GM23248 (cell line): ENCODE data around the gene FAM210B. TPM values are rescaled to one million over a fixed set of nuclear protein-coding genes. Genes with fewer than 3 reads are reported as not detected.

Experiments used
- DNase-seq: peaks from one replicate; pipeline ENCODE4 v3.0.0-alpha.2; 2015
- H2AFZ ChIP-seq: fragments of 200-600 bp; sonication (generic); 2 replicates; pipeline ENCODE4 v1.6.1; 2016; ENCODE audit warnings: antibody characterized with exemption
- H3F3A ChIP-seq: fragments of 200-600 bp; sonication (generic); 2 replicates; pipeline ENCODE4 v1.6.1; 2016; ENCODE audit warnings: mild to moderate bottlenecking, antibody characterized with exemption, mixed run types; ENCODE audit not compliant: insufficient read depth
- H3K27ac ChIP-seq: fragments of 200-600 bp; sonication (generic); 2 replicates; pipeline ENCODE4 v1.5.1; 2016; ENCODE audit warnings: mild to moderate bottlenecking
- H3K27me3 ChIP-seq: fragments of 200-600 bp; sonication (generic); replicated peaks from 2 replicates; pipeline ENCODE4 v1.6.1; 2016; ENCODE audit warnings: mild to moderate bottlenecking; ENCODE audit not compliant: insufficient read depth
- H3K36me3 ChIP-seq: fragments of 200-600 bp; sonication (generic); 2 replicates; pipeline ENCODE4 v1.6.1; 2016; ENCODE audit warnings: low read depth, mild to moderate bottlenecking
- H3K4me1 ChIP-seq: fragments of 200-600 bp; sonication (generic); 2 replicates; pipeline ENCODE4 v1.6.1; 2016; ENCODE audit warnings: mild to moderate bottlenecking; ENCODE audit not compliant: insufficient read depth
- H3K4me2 ChIP-seq: fragments of 200-600 bp; sonication (generic); one replicate; pipeline ENCODE4 v1.6.1; 2016; ENCODE audit warnings: mild to moderate bottlenecking; ENCODE audit not compliant: unreplicated experiment
- H3K4me3 ChIP-seq: fragments of 200-600 bp; sonication (generic); 2 replicates; pipeline ENCODE4 v1.5.1; 2016; ENCODE audit warnings: mild to moderate bottlenecking
- H3K79me2 ChIP-seq: fragments of 200-600 bp; sonication (generic); 2 replicates; pipeline ENCODE4 v1.6.1; 2016; ENCODE audit warnings: mild to moderate bottlenecking; ENCODE audit not compliant: insufficient read depth
- H3K9ac ChIP-seq: fragments of 200-600 bp; sonication (generic); 2 replicates; pipeline ENCODE4 v1.6.1; 2016; ENCODE audit warnings: mild to moderate bottlenecking
- H3K9me2 ChIP-seq: fragments of 200-600 bp; sonication (generic); 2 replicates; pipeline ENCODE4 v1.6.1; 2016; ENCODE audit warnings: mixed run types, mild to moderate bottlenecking, moderate library complexity; ENCODE audit not compliant: insufficient read depth
- H3K9me3 ChIP-seq: fragments of 200-600 bp; sonication (generic); one replicate; pipeline ENCODE4 v1.6.1; 2017; ENCODE audit warnings: low read depth
- H4K20me1 ChIP-seq: fragments of 200-600 bp; sonication (generic); 2 replicates; pipeline ENCODE4 v1.6.0; 2016; ENCODE audit not compliant: insufficient read depth
- EZH2 ChIP-seq: fragments of 200-600 bp; sonication (generic); IDR thresholded peaks from 2 replicates; pipeline ENCODE4 v1.6.1; 2018; ENCODE audit warnings: antibody characterized with exemption, mild to moderate bottlenecking; ENCODE audit not compliant: insufficient read depth, poor library complexity, severe bottlenecking
- EZH2phosphoT487 ChIP-seq: fragments of 200-600 bp; sonication (generic); IDR thresholded peaks from 2 replicates; pipeline ENCODE4 v1.6.1; 2018; ENCODE audit warnings: antibody characterized with exemption, moderate library complexity, mild to moderate bottlenecking, low read depth; ENCODE audit not compliant: insufficient read depth
- WGBS, 2 experiments: methylation state at CpG; one replicate each; pipeline ENCODE4 v1.1.6; 2015 to 2017; ENCODE audit warnings: low lambda C conversion rate in 2 of 2, low coverage in 1 of 2; ENCODE audit errors: missing lambda C conversion rate in 2 of 2; 5-methylcytosine and 5-hydroxymethylcytosine counted together
- in situ Hi-C: fragments of 300-500 bp; cut with MboI; formaldehyde crosslinking; loops from 2 replicates; pipeline ENCODE4 v1.15.0; 2020
- polyA plus RNA-seq: library from polyadenylated mRNA; unstranded; fragments of >200 nt; fragmentation: Nextera tagmentation; extraction: Ambion mirVana; gene quantifications from 2 replicates; pipeline ENCODE4 v1.2.1, GENCODE V29; 2016
- total RNA-seq: library from RNA; depleted of rRNA; stranded (reverse); fragments of >200 nt; shearing (Covaris generic); gene quantifications from 2 replicates; pipeline ENCODE4 v1.2.3, GENCODE V29; 2014

FAM210B gene
- total and polyA plus RNA-seq, 2 experiments from 2014 or later = 91.0 to 95.7 TPM

GRCh38 chr20:56353356-56353755 lies 5.4 kb upstream of the FAM210B start:
- Histone ChIP-seq H2AFZ (no peak overlapping the region), H3F3A (peaks cover 31% of the 10 kb centered on the region), H3K36me3 (no peaks in the 10 kb centered on the region), H3K4me3 (no peak overlapping the region), H3K4me2 (no peak overlapping the region), H4K20me1 (no peaks in the 10 kb centered on the region), H3K9me2 (no peaks in the 10 kb centered on the region), H3K4me1 (peaks cover 39% of the 10 kb centered on the region), H3K27ac (no peak overlapping the region), H3K27me3 (no peaks in the 10 kb centered on the region), H3K9me3 (no peaks in the 10 kb centered on the region), H3K9ac (no peak overlapping the region), H3K79me2 (no peaks in the 10 kb centered on the region)
- DNase-seq = no peak
- TF ChIP-seq EZH2phosphoT487 (no peak), EZH2 (no peak)
- 51 to 57% methylated on average over 4 of the region's 4 CpGs for whole genome bisulfite sequencing, 2 experiments
- in situ Hi-C loops = no loop called here

GRCh38 chr20:56358070-56358469 lies 704 bp upstream of the FAM210B start:
- H3K9me3 ChIP-seq = no peaks in the 10 kb centered on the region
- H3K4me1 ChIP-seq = peaks cover 22% of the 10 kb centered on the region
- peak overlapping the region; percentile 33 for H3K27ac ChIP-seq
- WGBS, 2 experiments = 12 to 18% methylated on average over 6 of the region's 6 CpGs
- no peaks in the 10 kb centered on the region for H3K9me2 ChIP-seq
- no peak for TF ChIP-seq EZH2
- no peak for TF ChIP-seq EZH2phosphoT487
- H3F3A ChIP-seq = peaks cover 16% of the 10 kb centered on the region; the same call in 1 of the 2 replicates
- H3K36me3 ChIP-seq = no peaks in the 10 kb centered on the region
- peak; percentile 51 for DNase-seq
- peak overlapping the region; percentile 78 for H2AFZ ChIP-seq
- H3K27me3 ChIP-seq = no peaks in the 10 kb centered on the region
- peaks cover 35% of the 10 kb centered on the region for H3K79me2 ChIP-seq
- H4K20me1 ChIP-seq = no peaks in the 10 kb centered on the region
- H3K4me2 ChIP-seq = peak overlapping the region; percentile 83
- peak overlapping the region; percentile 32; the same call in 1 of the 2 replicates for H3K9ac ChIP-seq
- peak overlapping the region; percentile 82 for H3K4me3 ChIP-seq
- in situ Hi-C loops = no loop called here

DNA sequence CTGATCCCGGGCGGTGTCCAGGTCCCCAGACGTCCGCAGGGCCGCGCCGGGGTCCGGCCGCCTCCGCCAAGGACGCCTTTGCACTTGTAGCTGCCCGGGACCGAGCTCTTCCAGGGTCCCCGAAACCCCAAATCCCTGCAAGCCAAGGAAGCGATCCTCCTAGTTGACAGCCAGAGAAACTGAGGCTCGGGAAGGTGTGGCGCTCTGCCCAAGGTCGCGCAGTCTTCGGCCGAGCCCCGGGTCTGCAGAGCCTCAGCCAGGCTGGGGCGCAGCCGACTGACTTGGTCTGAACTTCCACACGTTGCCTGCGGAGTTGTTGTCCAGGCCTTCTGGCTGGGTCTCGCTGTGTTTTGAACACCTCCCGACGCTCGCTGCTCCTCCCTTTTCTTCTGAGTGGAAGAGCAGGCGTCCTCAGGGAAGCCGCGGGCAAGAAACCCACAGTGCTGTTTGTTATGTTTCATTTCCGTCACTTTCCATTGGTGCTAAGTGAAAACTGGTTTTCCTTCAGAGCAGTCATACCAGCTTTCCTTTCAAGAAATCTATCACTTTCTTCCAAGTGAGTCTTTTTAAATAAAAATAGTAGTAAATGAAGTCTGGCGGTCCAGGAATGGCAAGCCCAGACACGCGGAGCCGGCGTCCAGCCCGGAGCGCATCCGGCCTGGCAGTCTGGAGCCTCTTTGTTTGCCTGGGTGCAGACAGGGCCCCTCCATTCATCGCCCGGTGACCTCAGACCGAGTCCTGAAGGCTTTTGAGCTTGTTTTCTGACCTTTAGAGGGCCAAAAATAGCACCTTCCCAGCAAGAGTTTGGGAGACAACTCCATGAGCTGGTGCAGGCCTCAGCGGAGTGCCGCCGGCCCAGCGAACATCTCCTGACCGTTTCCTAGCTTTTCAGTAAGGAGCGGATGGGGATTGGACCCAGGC lies 698 bp downstream of the FAM210B start:
- Histone ChIP-seq H3K9me2 (no peaks in the 10 kb centered on the region), H3K36me3 (no peaks in the 10 kb centered on the region), H3K27me3 (no peaks in the 10 kb centered on the region), H4K20me1 (no peaks in the 10 kb centered on the region), H3K4me1 (peaks cover 25% of the 10 kb centered on the region), H3K4me2 (peak overlapping the region; percentile 87), H3K4me3 (peak overlapping the region; percentile 82), H3K79me2 (peaks cover 49% of the 10 kb centered on the region), H3K9ac (peak overlapping the region; percentile 82), H3F3A (peaks cover 20% of the 10 kb centered on the region; the same call in 1 of the 2 replicates), H3K9me3 (no peaks in the 10 kb centered on the region), H2AFZ (peak overlapping the region; percentile 84), H3K27ac (peak overlapping the region; percentile 64)
- DNase-seq = peak; percentile 87
- 4 to 9% methylated on average over 51 of the region's 51 CpGs for WGBS, 2 experiments
- in situ Hi-C loops = no loop called here
- TF ChIP-seq EZH2phosphoT487 (no peak), EZH2 (no peak)

DNA sequence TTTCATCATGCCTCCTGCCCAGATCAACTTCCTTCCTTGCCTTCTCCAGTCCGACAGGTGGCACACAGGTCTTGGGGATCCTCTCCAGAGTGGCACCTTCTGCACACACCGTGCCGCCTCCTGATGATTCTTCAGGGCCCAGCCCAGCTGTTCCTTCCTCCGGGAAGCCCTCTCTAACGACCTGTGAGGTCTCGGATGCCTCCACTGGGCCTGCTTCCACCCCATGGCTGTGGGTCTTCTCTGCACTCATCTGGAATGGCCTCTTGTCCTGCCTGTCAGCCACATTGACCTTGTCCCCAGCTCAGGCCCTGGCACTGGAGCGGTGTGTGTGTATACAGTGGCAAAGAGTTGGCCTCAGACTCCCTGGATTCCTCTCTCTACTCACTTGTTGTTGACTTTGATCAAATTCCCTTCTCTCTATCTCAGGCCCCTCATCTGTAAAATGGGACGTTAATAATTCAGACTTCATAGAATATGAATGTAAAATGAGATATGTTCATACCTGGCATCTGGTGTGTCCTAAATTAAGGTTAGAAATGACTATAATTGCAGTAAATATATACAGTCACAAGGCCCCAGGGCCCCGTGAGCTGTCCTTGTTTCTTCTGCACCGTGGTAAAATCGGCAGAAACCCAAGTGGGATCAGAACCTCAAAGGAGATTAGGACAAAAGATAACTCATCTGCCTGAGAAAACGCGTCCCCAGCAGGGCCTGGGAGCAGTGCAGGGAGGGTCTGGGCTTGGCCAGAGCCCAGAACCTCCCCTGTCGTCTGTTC lies 1.5 kb downstream of the FAM210B start:
- H3K36me3 ChIP-seq = 0 out of 2 replicates have a peak, but pooled peaks cover 3% of the 10 kb centered on the region
- H3K27me3 ChIP-seq = no peaks in the 10 kb centered on the region
- no peaks in the 10 kb centered on the region for H3K9me2 ChIP-seq
- H2AFZ ChIP-seq = peak overlapping the region; percentile 84
- H3K9ac ChIP-seq = peak overlapping the region; percentile 82
- peaks cover 25% of the 10 kb centered on the region for H3K4me1 ChIP-seq
- H3F3A ChIP-seq = peaks cover 23% of the 10 kb centered on the region; the same call in 1 of the 2 replicates
- in situ Hi-C loops = no loop called here
- peak overlapping the region; percentile 82 for H3K4me3 ChIP-seq
- H3K9me3 ChIP-seq = no peaks in the 10 kb centered on the region
- peak overlapping the region; percentile 87 for H3K4me2 ChIP-seq
- H3K79me2 ChIP-seq = peaks cover 54% of the 10 kb centered on the region
- no peak for TF ChIP-seq EZH2
- TF ChIP-seq EZH2phosphoT487 = no peak
- WGBS, 2 experiments = 80 to 86% methylated on average over 14 of the region's 14 CpGs
- peak overlapping the region; percentile 64 for H3K27ac ChIP-seq
- no peaks in the 10 kb centered on the region for H4K20me1 ChIP-seq
- no peak for DNase-seq
